Measurements from ENCODE around the gene RAB17. TPM values are rescaled to one million over a fixed set of nuclear protein-coding genes. Genes with fewer than 3 reads are reported as not detected.

RAB17 gene
- total and polyA plus RNA-seq, 4 donors, result 19.3 to 73.3 (median 46.4) TPM

DNA sequence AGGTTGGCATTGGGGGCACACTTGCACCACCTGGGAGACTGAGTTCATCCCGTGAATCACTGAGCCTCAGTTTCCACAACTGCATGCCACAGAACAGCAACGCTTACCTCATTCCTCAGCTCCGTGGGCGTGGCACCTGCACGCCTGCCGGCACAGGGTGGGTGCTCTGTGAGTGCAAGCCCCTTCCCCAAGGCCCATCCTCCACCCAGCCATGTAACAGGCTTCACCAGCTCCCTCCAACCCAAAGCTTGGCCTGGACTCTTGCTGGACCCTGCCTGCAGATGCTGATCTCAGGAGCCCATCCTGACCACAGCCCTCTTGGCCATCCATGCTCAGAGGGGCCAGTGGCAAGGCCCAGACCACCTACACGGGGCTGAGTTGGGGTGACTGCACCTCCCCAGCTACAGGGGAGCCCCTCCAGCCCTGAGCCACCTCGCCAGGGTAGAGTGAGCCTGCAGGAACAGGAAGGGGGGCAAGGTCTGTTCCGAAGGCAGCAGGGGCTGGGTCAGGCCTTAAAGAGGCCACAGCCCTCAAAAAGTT is 22.3 kb downstream of the RAB17 start:
- TF ChIP-seq, protein P1, sequence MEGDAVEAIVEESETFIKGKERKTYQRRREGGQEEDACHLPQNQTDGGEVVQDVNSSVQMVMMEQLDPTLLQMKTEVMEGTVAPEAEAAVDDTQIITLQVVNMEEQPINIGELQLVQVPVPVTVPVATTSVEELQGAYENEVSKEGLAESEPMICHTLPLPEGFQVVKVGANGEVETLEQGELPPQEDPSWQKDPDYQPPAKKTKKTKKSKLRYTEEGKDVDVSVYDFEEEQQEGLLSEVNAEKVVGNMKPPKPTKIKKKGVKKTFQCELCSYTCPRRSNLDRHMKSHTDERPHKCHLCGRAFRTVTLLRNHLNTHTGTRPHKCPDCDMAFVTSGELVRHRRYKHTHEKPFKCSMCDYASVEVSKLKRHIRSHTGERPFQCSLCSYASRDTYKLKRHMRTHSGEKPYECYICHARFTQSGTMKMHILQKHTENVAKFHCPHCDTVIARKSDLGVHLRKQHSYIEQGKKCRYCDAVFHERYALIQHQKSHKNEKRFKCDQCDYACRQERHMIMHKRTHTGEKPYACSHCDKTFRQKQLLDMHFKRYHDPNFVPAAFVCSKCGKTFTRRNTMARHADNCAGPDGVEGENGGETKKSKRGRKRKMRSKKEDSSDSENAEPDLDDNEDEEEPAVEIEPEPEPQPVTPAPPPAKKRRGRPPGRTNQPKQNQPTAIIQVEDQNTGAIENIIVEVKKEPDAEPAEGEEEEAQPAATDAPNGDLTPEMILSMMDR (IDR thresholded peaks at IDR 0.05; ENCODE audit: control extremely low read depth, extremely low read depth), result no peak
- Histone ChIP-seq H3K36me3 (ENCODE audit: control insufficient read depth in 4 of 4, insufficient read depth in 4 of 4, low read length in 4 of 4) (no peaks in the 10 kb centered on the region), H3K9me3 (ENCODE audit: control insufficient read depth in 4 of 4, insufficient read depth in 3 of 4, low read length in 3 of 4) (no peaks in the 10 kb centered on the region), H3K27ac (ENCODE audit: low read depth in 1 of 2, low read length in 1 of 2) (no peak overlapping the region), H3K4me3 (no peak overlapping the region), H3K4me1 (ENCODE audit: control insufficient read depth in 5 of 5, insufficient read depth in 5 of 5, low read length in 5 of 5) (peaks cover 0 to 8% (median 0%) of the 10 kb centered on the region in 5 donors), H3K27me3 (ENCODE audit: control insufficient read depth in 3 of 3, insufficient read depth in 3 of 3, low read length in 2 of 3) (peaks cover 0 to 7% (median 2%) of the 10 kb centered on the region in 3 donors), H3K9ac (ENCODE audit: insufficient read depth in 1 of 2, low read length in 2 of 2) (no peak overlapping the region)
- DNase-seq, result no peak
- ATAC-seq (ENCODE audit: insufficient read depth, low FRiP score), result no peak
- WGBS, 2 donors, result 79 to 81% methylated on average over 9 of the region's 9 CpGs

DNA sequence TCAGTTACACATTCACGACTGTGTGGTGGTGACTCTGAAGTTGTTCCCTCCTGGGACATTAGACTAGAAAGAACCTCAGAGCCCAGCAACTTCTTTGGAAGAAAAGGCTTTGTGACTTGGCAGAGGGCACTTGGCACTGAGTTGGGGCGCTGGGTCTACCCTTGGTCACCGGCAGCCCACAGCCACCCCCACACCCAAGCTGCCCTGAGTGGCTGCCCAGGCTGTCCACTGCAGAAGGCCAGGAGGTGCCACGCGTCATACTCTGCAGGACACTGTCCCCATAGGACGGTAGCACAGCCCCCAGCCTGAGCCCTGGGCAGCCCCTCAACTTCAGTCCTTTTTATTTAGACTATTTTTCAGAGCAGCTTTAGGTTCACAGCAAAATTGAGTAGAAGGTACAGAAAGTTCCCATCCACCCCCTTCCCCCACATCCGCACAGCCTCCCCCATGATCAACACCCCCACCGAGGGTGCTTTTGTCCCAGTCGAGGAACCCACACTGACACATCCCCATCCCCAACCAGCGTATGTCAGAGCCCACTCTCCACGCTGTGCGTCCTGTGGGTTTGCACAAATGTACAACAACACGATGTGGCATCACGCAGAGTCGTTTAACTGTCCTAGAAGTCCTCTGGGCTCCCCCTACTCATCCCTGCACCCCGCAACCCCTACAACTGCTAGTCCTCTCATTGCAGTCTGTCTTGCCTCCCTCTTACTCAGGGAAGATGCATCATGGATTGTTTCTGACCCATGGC is 23.1 kb downstream of the RAB17 start:
- no peaks in the 10 kb centered on the region for H3K9me3 ChIP-seq (ENCODE audit: control insufficient read depth in 4 of 4, insufficient read depth in 3 of 4, low read length in 3 of 4)
- 86 to 90% methylated on average over 16 of the region's 16 CpGs for WGBS, 2 donors
- TF ChIP-seq, protein P1 (IDR thresholded peaks at IDR 0.05; ENCODE audit: control extremely low read depth, extremely low read depth), result no peak
- peaks cover 0 to 8% (median 0%) of the 10 kb centered on the region in 5 donors for H3K4me1 ChIP-seq (ENCODE audit: control insufficient read depth in 5 of 5, insufficient read depth in 5 of 5, low read length in 5 of 5)
- no peaks in the 10 kb centered on the region for H3K36me3 ChIP-seq (ENCODE audit: control insufficient read depth in 4 of 4, insufficient read depth in 4 of 4, low read length in 4 of 4)
- no peak overlapping the region for H3K4me3 ChIP-seq
- H3K27ac ChIP-seq (ENCODE audit: low read depth in 1 of 2, low read length in 1 of 2), result no peak overlapping the region
- no peak overlapping the region for H3K9ac ChIP-seq (ENCODE audit: insufficient read depth in 1 of 2, low read length in 2 of 2)
- ATAC-seq (ENCODE audit: insufficient read depth, low FRiP score) (no peak), DNase-seq (no peak)
- H3K27me3 ChIP-seq (ENCODE audit: control insufficient read depth in 3 of 3, insufficient read depth in 3 of 3, low read length in 2 of 3), result peaks cover 0 to 7% (median 2%) of the 10 kb centered on the region in 3 donors

DNA sequence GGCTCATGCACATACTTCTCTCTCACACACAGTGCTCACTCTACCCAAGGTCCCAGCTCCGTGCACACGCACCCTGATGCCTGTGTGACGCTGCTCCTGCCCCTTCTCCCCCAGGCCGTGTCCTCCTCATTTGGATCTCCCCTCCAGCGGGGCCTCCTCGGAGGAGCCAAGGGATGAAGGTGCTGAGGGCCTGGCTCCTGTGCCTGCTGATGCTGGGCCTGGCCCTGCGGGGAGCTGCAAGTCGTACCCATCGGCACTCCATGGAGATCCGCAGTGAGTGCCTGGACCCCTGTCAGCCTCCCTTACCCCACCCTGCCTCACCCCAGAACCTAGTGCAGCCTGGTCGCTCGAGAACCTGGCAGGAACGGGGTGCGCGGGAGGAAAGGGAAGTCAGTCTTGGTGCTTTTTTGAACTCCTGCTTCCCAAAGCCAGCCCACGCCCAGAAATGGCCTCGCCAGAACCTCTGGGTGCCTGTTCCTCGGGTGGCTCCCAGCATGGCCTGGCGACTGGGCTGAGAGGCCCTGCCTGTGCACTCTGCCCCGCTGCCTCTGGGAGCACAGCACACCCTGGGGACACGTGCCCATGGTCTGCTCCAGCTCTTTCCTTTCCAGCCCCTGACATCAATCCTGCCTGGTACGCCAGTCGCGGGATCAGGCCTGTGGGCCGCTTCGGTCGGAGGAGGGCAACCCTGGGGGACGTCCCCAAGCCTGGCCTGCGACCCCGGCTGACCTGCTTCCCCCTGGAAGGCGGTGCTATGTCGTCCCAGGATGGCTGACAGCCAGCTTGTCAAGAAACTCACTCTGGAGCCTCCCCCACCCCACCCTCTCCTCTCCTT is 23.9 kb downstream of the RAB17 start, which contains the start of gene PRLH:
Gene PRLH (plus strand): TSS at position 174 of the 835 bp plus-strand sequence. CDS start 0 bp downstream, at position 174.
- TF ChIP-seq, protein P1 (IDR thresholded peaks at IDR 0.05; ENCODE audit: control extremely low read depth, extremely low read depth), result no peak
- no peak within 1 kb of the TSS for H3K4me3 ChIP-seq
- H3K27me3 ChIP-seq (ENCODE audit: control insufficient read depth in 3 of 3, insufficient read depth in 3 of 3, low read length in 2 of 3), result peaks cover 0 to 7% (median 2%) of the 10 kb centered on the region in 3 donors
- 80 to 81% methylated on average over 32 of the region's 32 CpGs for WGBS, 2 donors
- no peak within 1 kb of the TSS for H3K9ac ChIP-seq (ENCODE audit: insufficient read depth in 1 of 2, low read length in 2 of 2)
- DNase-seq (no peak), ATAC-seq (ENCODE audit: insufficient read depth, low FRiP score) (no peak)
- H3K9me3 ChIP-seq (ENCODE audit: control insufficient read depth in 4 of 4, insufficient read depth in 3 of 4, low read length in 3 of 4), result no peaks in the 10 kb centered on the region
- H3K4me1 ChIP-seq (ENCODE audit: control insufficient read depth in 5 of 5, insufficient read depth in 5 of 5, low read length in 5 of 5), result no peaks in the 10 kb centered on the region
- no peaks in the 10 kb centered on the region for H3K36me3 ChIP-seq (ENCODE audit: control insufficient read depth in 4 of 4, insufficient read depth in 4 of 4, low read length in 4 of 4)
- H3K27ac ChIP-seq (ENCODE audit: low read depth in 1 of 2, low read length in 1 of 2), result no peak within 1 kb of the TSS

Measured in lung (tissue), 12 donors.